H1 (cell line): ENCODE measurements around the gene KCNH1. TPM values are rescaled to one million over a fixed set of nuclear protein-coding genes. Genes with fewer than 3 reads are reported as not detected.

ENCODE experiments used
- CTCF ChIA-PET: fragments of 300-600 bp; sonication (Branson Sonifier 250); formaldehyde crosslinking; loops from one replicate; lab custom pipeline; 2021; ENCODE audit not compliant: partially characterized antibody; lab: Charles Lee
- POLR2A ChIA-PET: fragments of 300-600 bp; sonication (Branson Sonifier 250); formaldehyde crosslinking; loops from one replicate; lab custom pipeline; 2021; ENCODE audit warnings: inconsistent platforms; ENCODE audit not compliant: partially characterized antibody; lab: Charles Lee
- DNase-seq, 2 experiments: peaks; one replicate each; pipeline versions ENCODE4 v3.0.0 to v3.0.0-alpha.2; 2010 to 2022; ENCODE audit warnings: low spot score in 2 of 2, low read depth in 1 of 2, mixed read lengths in 1 of 2
- FAIRE-seq: peaks from 2 replicates; lab custom pipeline; 2011; peaks lifted over from hg19 to GRCh38; lab: Jason Lieb, UNC
- H2AFZ ChIP-seq: 2 replicates; pipeline ENCODE4 v1.8.1; 2012; ENCODE audit warnings: low read length, inconsistent platforms
- H2AK5ac ChIP-seq: 2 replicates; pipeline ENCODE4 v1.6.1; 2013; ENCODE audit warnings: low read depth, low read length
- H2BK120ac ChIP-seq: replicated peaks from 2 replicates; pipeline ENCODE3; 2013; ENCODE audit warnings: low read depth, low read length, inconsistent platforms
- H2BK12ac ChIP-seq: 2 replicates; pipeline ENCODE4 v1.6.1; 2013; ENCODE audit warnings: low read depth, low read length
- H2BK15ac ChIP-seq: 2 replicates; pipeline ENCODE4 v1.6.1; 2013; ENCODE audit warnings: low read length
- H2BK20ac ChIP-seq: 2 replicates; pipeline ENCODE4 v1.6.1; 2013; ENCODE audit warnings: low read length
- H2BK5ac ChIP-seq: 2 replicates; pipeline ENCODE4 v1.6.1; 2013; ENCODE audit warnings: low read depth, low read length
- H3K14ac ChIP-seq: 2 replicates; pipeline ENCODE4 v1.6.1; 2013; ENCODE audit warnings: inconsistent platforms; ENCODE audit not compliant: insufficient read length
- H3K18ac ChIP-seq: 2 replicates; pipeline ENCODE4 v1.6.1; 2013; ENCODE audit warnings: low read length; ENCODE audit errors: extremely low read depth
- H3K23ac ChIP-seq: 2 replicates; pipeline ENCODE4 v1.6.1; 2013; ENCODE audit warnings: inconsistent platforms; ENCODE audit not compliant: insufficient read length
- H3K23me2 ChIP-seq: 2 replicates; pipeline ENCODE4 v1.6.1; 2013; ENCODE audit warnings: low read depth, low read length
- H3K27ac ChIP-seq: 2 replicates; pipeline ENCODE4 v1.6.1; 2011; ENCODE audit warnings: low read depth, low read length, inconsistent platforms
- H3K27me3 ChIP-seq, 4 experiments: replicated peaks in 1 of 4; 1 replicate in 1 of 4; 2 replicates in 3 of 4; pipeline versions ENCODE4 v1.6.1 to v1.8.1; 2011 to 2013; ENCODE audit warnings: low read length in 3 of 4, mild to moderate bottlenecking in 3 of 4, inconsistent platforms in 2 of 4, mixed read lengths in 2 of 4, moderate library complexity in 1 of 4; ENCODE audit not compliant: control insufficient read depth in 3 of 4, insufficient read depth in 3 of 4; ENCODE audit errors: extremely low read depth in 1 of 4
- H3K36me3 ChIP-seq, 4 experiments: 2 replicates each; pipeline versions ENCODE4 v1.6.1 to v1.8.1; 2011 to 2013; ENCODE audit warnings: mild to moderate bottlenecking in 4 of 4, low read length in 3 of 4, moderate library complexity in 2 of 4, control low read depth in 1 of 4, inconsistent platforms in 1 of 4; ENCODE audit not compliant: insufficient read depth in 4 of 4, control insufficient read depth in 2 of 4
- H3K4ac ChIP-seq: replicated peaks from 2 replicates; pipeline ENCODE3; 2013; ENCODE audit warnings: low read length, low read depth, mixed read lengths, inconsistent platforms; ENCODE audit not compliant: insufficient read length
- H3K4me1 ChIP-seq, 4 experiments: replicated peaks in 1 of 4; 1 replicate in 1 of 4; 2 replicates in 3 of 4; pipeline versions ENCODE4 v1.6.1 to v1.8.1; 2011 to 2013; ENCODE audit warnings: low read length in 3 of 4, inconsistent platforms in 2 of 4, mixed read lengths in 1 of 4; ENCODE audit not compliant: insufficient read depth in 4 of 4, control insufficient read depth in 3 of 4
- H3K4me2 ChIP-seq, 2 experiments: 2 replicates each; pipeline versions ENCODE4 v1.6.1 to v1.8.1; 2011 to 2013; ENCODE audit warnings: low read depth in 2 of 2, low read length in 2 of 2, control low read depth in 1 of 2, inconsistent platforms in 1 of 2, mild to moderate bottlenecking in 1 of 2; ENCODE audit not compliant: insufficient read depth in 1 of 2
- H3K4me3 ChIP-seq, 4 experiments: fragments of 200-600, 300-600 bp in 1 of 4; sonication (generic), shearing (Covaris generic), sonication (Bioruptor Twin) in 1 of 4; 2 replicates each; pipeline versions ENCODE4 v1.5.1 to v1.8.1; 2011 to 2016; ENCODE audit warnings: low read length in 4 of 4, low read depth in 3 of 4, control low read depth in 2 of 4, inconsistent platforms in 2 of 4, mild to moderate bottlenecking in 2 of 4, mixed read lengths in 1 of 4, moderate library complexity in 1 of 4; ENCODE audit not compliant: insufficient read depth in 2 of 4; ENCODE audit errors: extremely low read depth in 1 of 4
- H3K56ac ChIP-seq: replicated peaks from 2 replicates; pipeline ENCODE3; 2013; ENCODE audit warnings: low read depth, mild to moderate bottlenecking, mixed read lengths, low read length, inconsistent platforms; ENCODE audit not compliant: insufficient read length
- H3K79me1 ChIP-seq: 2 replicates; pipeline ENCODE4 v1.6.1; 2013; ENCODE audit warnings: low read depth, low read length, control low read depth
- H3K79me2 ChIP-seq, 2 experiments: 2 replicates each; pipeline versions ENCODE4 v1.6.1 to v1.8.1; 2012 to 2013; ENCODE audit warnings: low read length in 2 of 2, mild to moderate bottlenecking in 2 of 2, inconsistent platforms in 1 of 2; ENCODE audit not compliant: insufficient read depth in 2 of 2, control insufficient read depth in 1 of 2
- H3K9ac ChIP-seq, 4 experiments: replicated peaks in 1 of 4; 1 replicate in 1 of 4; 2 replicates in 3 of 4; pipeline versions ENCODE4 v1.6.1 to v1.8.1; 2011 to 2013; ENCODE audit warnings: low read depth in 3 of 4, low read length in 3 of 4, control low read depth in 2 of 4, mild to moderate bottlenecking in 2 of 4, moderate library complexity in 2 of 4, inconsistent platforms in 1 of 4; ENCODE audit errors: extremely low read depth in 1 of 4
- H3K9me3 ChIP-seq, 2 experiments: 2 replicates each; pipeline versions ENCODE4 v1.6.1 to v1.8.1; 2012 to 2013; ENCODE audit warnings: mild to moderate bottlenecking in 2 of 2, moderate library complexity in 2 of 2, control low read depth in 1 of 2, inconsistent platforms in 1 of 2, low read depth in 1 of 2, low read length in 1 of 2, mixed read lengths in 1 of 2; ENCODE audit not compliant: insufficient read depth in 2 of 2
- H4K20me1 ChIP-seq, 2 experiments: replicated peaks in 1 of 2; 2 replicates each; pipeline versions ENCODE3 to v1.8.1; 2011 to 2013; ENCODE audit warnings: inconsistent platforms in 2 of 2, low read length in 2 of 2, mild to moderate bottlenecking in 1 of 2; ENCODE audit not compliant: insufficient read depth in 2 of 2, control insufficient read depth in 1 of 2
- H4K5ac ChIP-seq: 2 replicates; pipeline ENCODE4 v1.6.1; 2013; ENCODE audit warnings: low read length, low read depth, mixed read lengths, inconsistent platforms; ENCODE audit not compliant: insufficient read length
- H4K8ac ChIP-seq: 2 replicates; pipeline ENCODE4 v1.8.0; 2013; ENCODE audit warnings: mild to moderate bottlenecking, moderate library complexity, low read length, inconsistent platforms; ENCODE audit not compliant: insufficient read depth; ENCODE audit errors: extremely low read depth
- H4K91ac ChIP-seq: replicated peaks from 2 replicates; pipeline ENCODE3; 2013; ENCODE audit warnings: low read length, mixed read lengths, inconsistent platforms; ENCODE audit not compliant: insufficient read length
- KDM5A ChIP-seq: fragments of 200-600 bp; IDR thresholded peaks from 2 replicates; pipeline ENCODE4 v1.7.1; 2012; ENCODE audit warnings: mild to moderate bottlenecking, low read length, inconsistent platforms, mixed read lengths
- RAD21 ChIP-seq, 2 experiments: IDR thresholded peaks in 1 of 2; conservative IDR thresholded peaks in 1 of 2; 2 replicates each; pipeline ENCODE4 v1.6.1; 2011; ENCODE audit warnings: low read depth in 2 of 2, low read length in 2 of 2, improper control_type of control experiment in 1 of 2, inconsistent platforms in 1 of 2, mild to moderate bottlenecking in 1 of 2, moderate library complexity in 1 of 2
- SP1 ChIP-seq: IDR thresholded peaks from 2 replicates; pipeline ENCODE4 v1.6.1; 2011; ENCODE audit warnings: low read depth, low read length
- TAF1 ChIP-seq: IDR thresholded peaks from 2 replicates; pipeline ENCODE4 v1.6.1; 2011; ENCODE audit warnings: mild to moderate bottlenecking, low read depth, low read length
- TEAD4 ChIP-seq: IDR thresholded peaks from 2 replicates; pipeline ENCODE4 v1.6.1; 2012; ENCODE audit warnings: low read depth, low read length, inconsistent platforms, mixed read lengths
- WGBS, 2 experiments: shearing (Covaris generic) in 1 of 2; methylation state at CpG; one replicate each; pipeline versions ENCODE4 v1.1.6 to v1.1.7; 2013 to 2015; ENCODE audit warnings: low lambda C conversion rate in 2 of 2, mixed read lengths in 2 of 2, inconsistent platforms in 1 of 2, low coverage in 1 of 2, missing lambda C conversion rate in 1 of 2; ENCODE audit not compliant: insufficient replicate concordance in 2 of 2, insufficient coverage in 1 of 2, insufficient read length in 1 of 2; ENCODE audit errors: extremely low coverage in 1 of 2, missing lambda C conversion rate in 1 of 2; 5-methylcytosine and 5-hydroxymethylcytosine counted together
- polyA plus RNA-seq, 7 experiments: library from polyadenylated mRNA; depleted of rRNA in 3 of 7; stranded (reverse) in 5 of 7; unstranded in 2 of 7; fragments of >200 nt in 5 of 7; fragments of 200-250 nt in 2 of 7; gene quantifications; 1 replicate in 5 of 7; 2 replicates in 1 of 7; 4 replicates in 1 of 7; pipeline versions ENCODE4 v1.2.1 to v1.2.3, GENCODE V29; 2011 to 2013; ENCODE audit warnings: missing spikeins in 2 of 7, mixed read lengths in 2 of 7
- total RNA-seq: library from RNA; stranded (reverse); fragmentation: NEBNext Ultra II Directional; extraction: Animal tissue kit (Norgen Biotek cat#: 25700); gene quantifications from 2 replicates; pipeline ENCODE4 v1.2.1, GENCODE V29; 2021

KCNH1 gene
- total and polyA plus RNA-seq, 2 of the 8 experiments (the other 6 are each of a cell fraction or from before 2014, with no cell fraction given) = 0.27 to 0.34 TPM

- no peak overlapping the region for H3K27ac ChIP-seq
- H4K20me1 ChIP-seq = no peaks in the 10 kb centered on the region
- WGBS, 2 experiments = 94% methylated on average over 6 of the region's 6 CpGs; no CpG with 5 or more reads in 1 of the 2 experiments
- no peaks in the 10 kb centered on the region for H3K79me2 ChIP-seq
- H3K36me3 ChIP-seq = no peaks in the 10 kb centered on the region; a peak in 1 of 8 replicates
- no peaks in the 10 kb centered on the region for H3K27me3 ChIP-seq
- H2BK5ac ChIP-seq = no peak overlapping the region
- CTCF ChIA-PET = no interaction called here
- H3K23ac ChIP-seq = no peak overlapping the region
- H3K79me1 ChIP-seq = no peaks in the 10 kb centered on the region
- H3K4ac ChIP-seq = no peak overlapping the region
- no peak for DNase-seq
- TF ChIP-seq TAF1 = no peak
- no peak for TF ChIP-seq TEAD4
- no peak for TF ChIP-seq SP1
- TF ChIP-seq RAD21 (IDR thresholded peaks at IDR 0.05 in 1 of 2, conservative IDR thresholded peaks at IDR 0.05 in 1 of 2; ENCODE audit: low read depth in 2 of 2, low read length in 2 of 2) = no peak
- no peak for TF ChIP-seq KDM5A
- TF ChIP-seq, all 59 proteins: peak for 0
- no peak overlapping the region for H4K91ac ChIP-seq
- POLR2A ChIA-PET = no interaction called here
- FAIRE-seq = no peak
- no peak overlapping the region for H3K9ac ChIP-seq
- H3K14ac ChIP-seq = no peak overlapping the region
- H3K9me3 ChIP-seq = no peaks in the 10 kb centered on the region
- no peak overlapping the region for H2BK12ac ChIP-seq
- no peak overlapping the region for H3K18ac ChIP-seq
- no peak overlapping the region for H4K5ac ChIP-seq
- no peak overlapping the region for H2AFZ ChIP-seq
- no peak overlapping the region for H3K56ac ChIP-seq
- no peak overlapping the region for H3K4me2 ChIP-seq
- no peak overlapping the region for H2BK15ac ChIP-seq
- no peaks in the 10 kb centered on the region for H3K23me2 ChIP-seq
- no peak overlapping the region for H4K8ac ChIP-seq
- no peak overlapping the region for H2BK120ac ChIP-seq
- no peak overlapping the region for H3K4me3 ChIP-seq
- H2AK5ac ChIP-seq = no peak overlapping the region
- peaks cover 0 to 3% (median 0%) of the 10 kb centered on the region in 4 experiments; a peak in 2 of 7 replicates for H3K4me1 ChIP-seq
- H2BK20ac ChIP-seq = no peak overlapping the region
Observed at GRCh38 chr1:210915890-210916507, 217.9 kb downstream of the KCNH1 start.
